ENCODE measurements around the gene PRADC1.

The PRADC1 gene

GRCh38 chr2:73212448-73213176 is 20.4 kb downstream of the PRADC1 start:
- TF ChIP-seq, protein P1, sequence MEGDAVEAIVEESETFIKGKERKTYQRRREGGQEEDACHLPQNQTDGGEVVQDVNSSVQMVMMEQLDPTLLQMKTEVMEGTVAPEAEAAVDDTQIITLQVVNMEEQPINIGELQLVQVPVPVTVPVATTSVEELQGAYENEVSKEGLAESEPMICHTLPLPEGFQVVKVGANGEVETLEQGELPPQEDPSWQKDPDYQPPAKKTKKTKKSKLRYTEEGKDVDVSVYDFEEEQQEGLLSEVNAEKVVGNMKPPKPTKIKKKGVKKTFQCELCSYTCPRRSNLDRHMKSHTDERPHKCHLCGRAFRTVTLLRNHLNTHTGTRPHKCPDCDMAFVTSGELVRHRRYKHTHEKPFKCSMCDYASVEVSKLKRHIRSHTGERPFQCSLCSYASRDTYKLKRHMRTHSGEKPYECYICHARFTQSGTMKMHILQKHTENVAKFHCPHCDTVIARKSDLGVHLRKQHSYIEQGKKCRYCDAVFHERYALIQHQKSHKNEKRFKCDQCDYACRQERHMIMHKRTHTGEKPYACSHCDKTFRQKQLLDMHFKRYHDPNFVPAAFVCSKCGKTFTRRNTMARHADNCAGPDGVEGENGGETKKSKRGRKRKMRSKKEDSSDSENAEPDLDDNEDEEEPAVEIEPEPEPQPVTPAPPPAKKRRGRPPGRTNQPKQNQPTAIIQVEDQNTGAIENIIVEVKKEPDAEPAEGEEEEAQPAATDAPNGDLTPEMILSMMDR (IDR thresholded peaks at IDR 0.05; ENCODE audit: borderline replicate concordance, insufficient read depth, low read depth, low read length), result peak; percentile 99
- no peak overlapping the region for H3K4me3 ChIP-seq (ENCODE audit: low read depth, low read length)

DNA sequence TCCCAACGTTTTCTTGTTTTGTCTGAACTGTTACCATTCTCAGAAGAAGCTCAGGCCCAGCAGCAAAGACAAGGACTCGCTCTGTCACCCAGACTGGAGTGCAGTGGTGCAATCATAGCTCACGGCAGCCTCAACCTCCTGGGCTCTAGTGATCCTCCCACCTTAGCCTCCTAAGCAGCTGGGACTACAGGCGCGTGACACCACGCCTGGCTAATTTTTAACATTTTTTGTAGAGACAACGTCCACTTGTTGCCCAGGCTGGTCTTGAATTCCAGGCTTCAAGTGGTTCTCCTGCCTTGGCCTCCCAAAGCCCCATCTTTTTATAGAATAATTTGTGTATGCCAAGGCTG is 21.0 kb downstream of the PRADC1 start:
- no peak overlapping the region for H3K4me3 ChIP-seq (ENCODE audit: low read depth, low read length)
- TF ChIP-seq, protein P1 (IDR thresholded peaks at IDR 0.05; ENCODE audit: borderline replicate concordance, insufficient read depth, low read depth, low read length), result no peak

DNA sequence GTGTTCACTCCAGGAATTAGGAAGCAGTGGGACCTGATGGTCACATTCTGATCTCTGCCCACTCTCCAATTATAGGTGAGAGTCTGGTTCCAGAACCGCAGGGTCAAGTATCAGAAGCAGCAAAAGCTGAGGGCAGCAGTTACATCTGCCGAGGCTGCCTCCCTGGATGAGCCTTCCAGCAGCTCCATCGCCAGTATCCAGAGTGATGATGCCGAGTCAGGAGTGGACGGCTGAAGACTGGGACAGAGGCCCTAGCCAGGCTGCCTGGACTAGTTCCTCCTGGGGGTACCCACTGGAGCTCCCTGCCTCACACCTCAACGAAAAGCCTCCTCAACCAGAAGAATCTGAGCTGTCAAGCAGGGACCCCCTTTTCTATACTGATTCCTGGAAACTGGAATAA is 22.3 kb downstream of the PRADC1 start:
- TF ChIP-seq, protein P1 (IDR thresholded peaks at IDR 0.05; ENCODE audit: borderline replicate concordance, insufficient read depth, low read depth, low read length), result no peak
- no peak overlapping the region for H3K4me3 ChIP-seq (ENCODE audit: low read depth, low read length)

DNA sequence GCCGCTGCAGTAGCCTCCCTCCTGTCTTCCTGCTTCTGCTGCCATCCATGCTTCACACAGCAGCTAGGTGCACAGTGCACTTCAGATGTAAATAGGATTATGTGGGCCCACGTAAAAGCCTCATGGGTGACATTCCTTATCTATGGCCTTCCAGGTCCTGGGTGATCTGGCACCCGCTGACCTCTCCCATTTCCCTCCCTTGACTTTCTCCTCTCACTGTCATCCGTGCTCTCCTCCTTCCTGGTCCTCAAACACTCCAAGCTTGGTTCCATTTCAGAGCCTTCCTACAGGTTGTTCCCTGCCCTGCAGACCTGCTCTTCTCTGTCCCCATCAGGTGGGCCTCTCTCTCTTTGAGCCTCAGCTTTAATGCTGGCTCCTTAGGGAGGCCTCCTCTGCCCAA is 23.0 kb downstream of the PRADC1 start:
- TF ChIP-seq, protein P1 (IDR thresholded peaks at IDR 0.05; ENCODE audit: borderline replicate concordance, insufficient read depth, low read depth, low read length), result no peak
- no peak overlapping the region for H3K4me3 ChIP-seq (ENCODE audit: low read depth, low read length)

DNA sequence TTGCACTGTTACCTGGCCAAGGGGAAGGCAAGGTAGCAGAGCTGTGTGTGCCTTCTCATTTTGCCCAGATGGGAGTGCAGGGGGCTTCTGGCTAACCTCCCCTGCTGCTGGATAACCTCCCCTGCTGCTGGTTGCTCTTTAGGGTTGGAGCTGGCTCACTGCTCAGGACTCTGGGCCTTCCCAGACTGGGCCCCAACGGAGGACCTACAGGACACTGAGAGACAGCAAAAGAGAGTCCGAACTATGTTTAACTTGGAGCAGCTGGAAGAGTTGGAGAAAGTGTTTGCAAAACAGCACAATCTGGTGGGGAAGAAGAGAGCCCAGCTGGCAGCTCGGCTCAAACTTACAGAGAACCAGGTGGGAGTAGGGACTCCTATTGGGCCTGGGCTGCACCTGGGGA is 24.8 kb downstream of the PRADC1 start:
- no peak overlapping the region for H3K4me3 ChIP-seq (ENCODE audit: low read depth, low read length)
- TF ChIP-seq, protein P1 (IDR thresholded peaks at IDR 0.05; ENCODE audit: borderline replicate concordance, insufficient read depth, low read depth, low read length), result no peak

- no peak overlapping the region for H3K4me3 ChIP-seq (ENCODE audit: low read depth, low read length)
- TF ChIP-seq, protein P1 (IDR thresholded peaks at IDR 0.05; ENCODE audit: borderline replicate concordance, insufficient read depth, low read depth, low read length), result no peak
Measured at GRCh38 chr2:73205611-73206010, 27.4 kb downstream of the PRADC1 start.

DNA sequence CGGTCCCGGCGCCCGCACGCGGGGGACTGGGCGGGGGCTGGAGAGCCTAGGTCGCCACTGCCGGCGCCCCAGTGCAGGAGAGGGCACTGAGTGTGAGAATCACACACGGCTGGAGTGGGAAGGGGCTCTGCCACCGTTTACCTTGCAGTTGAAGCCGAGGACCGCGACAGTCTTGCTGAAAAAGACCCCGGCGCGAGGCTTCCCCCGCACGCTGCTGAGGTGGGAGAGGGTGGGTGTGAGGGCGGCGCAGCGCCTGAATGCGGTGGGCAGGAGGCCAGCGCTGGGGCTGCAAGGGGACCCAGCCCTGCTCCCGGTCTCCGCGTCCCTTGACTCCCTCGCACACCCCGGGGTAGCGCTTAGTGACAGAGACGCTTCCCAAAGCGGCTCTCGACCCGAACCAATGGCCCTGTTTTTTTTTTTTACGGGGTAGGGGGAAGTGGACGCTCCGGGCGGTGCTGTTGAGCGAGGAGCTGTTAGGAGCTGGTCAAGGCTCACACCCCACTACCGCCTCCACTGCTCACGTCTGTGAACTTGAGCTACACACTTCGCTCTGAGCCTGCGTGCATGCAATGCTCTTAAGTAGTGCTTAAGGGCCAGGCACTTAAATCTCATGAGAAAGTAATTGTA is 29.9 kb downstream of the PRADC1 start:
- TF ChIP-seq, protein P1 (IDR thresholded peaks at IDR 0.05; ENCODE audit: borderline replicate concordance, insufficient read depth, low read depth, low read length), result no peak
- H3K4me3 ChIP-seq (ENCODE audit: low read depth, low read length), result no peak overlapping the region

All from GM12875 (cell line).